Measurements from ENCODE around the gene AP3S2.

AP3S2 gene

DNA sequence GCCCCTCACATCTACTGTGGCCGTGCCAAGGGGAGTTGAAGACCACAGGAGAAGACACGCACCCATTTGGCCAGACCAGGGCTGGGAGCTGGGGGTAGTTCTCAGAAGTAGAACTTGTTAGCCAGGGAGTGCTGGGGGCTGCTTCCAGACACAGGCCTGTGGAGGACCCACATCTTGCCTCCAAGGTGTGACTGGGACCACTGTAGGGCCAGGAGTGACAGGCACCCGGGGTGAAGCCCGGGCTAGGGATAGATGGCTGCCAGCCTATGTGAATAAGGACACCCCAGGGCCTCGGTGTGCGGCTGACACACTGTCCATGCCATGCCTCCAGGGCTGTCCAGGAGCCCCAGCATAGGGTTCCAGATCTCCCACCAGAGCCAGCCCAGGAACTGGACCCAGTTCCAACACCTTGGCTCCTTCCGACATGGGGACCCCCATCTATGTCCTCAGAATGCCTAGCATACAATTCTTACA is 80.9 kb downstream of the AP3S2 start:
- no peak for DNase-seq

DNA sequence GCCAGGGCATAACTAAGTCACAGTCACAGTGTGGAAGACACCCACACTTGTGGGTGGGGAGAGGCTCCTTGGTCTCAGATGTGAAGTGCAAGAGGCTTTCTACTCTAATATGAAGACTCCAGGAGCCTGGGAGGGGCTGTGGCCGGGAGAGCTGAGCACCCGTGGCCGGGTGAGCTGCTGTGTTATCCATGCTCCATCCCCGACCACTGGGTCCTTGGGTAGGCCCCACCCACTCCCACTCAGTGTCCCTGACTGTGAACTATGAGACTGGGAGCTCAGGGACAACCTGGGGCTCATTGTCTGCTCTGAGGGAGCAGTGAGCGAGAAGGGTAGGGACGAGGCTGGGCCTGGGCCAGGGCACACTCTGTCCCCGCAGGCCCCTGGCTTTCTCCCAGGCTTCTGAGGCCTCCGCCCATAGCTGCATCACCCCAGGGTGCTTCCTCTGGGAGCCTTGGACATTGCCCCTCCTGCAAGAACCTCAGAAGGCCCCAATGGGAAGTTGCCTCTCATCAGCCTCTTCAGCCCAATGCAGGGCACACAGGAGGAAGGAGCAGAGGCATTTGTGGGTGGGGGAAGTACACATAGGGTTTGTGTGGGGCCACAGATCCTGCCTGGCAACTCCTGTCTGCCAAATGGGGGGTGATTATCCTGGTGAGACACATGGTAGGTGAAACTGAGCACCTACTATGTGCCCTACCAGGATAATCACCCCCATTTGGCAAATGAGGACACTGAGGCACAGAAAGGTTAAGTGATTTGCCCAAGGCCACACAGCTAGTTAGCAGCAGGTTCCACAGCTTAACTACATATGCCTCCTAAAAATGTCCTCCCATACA is 81.6 kb downstream of the AP3S2 start:
- DNase-seq, result no peak

DNA sequence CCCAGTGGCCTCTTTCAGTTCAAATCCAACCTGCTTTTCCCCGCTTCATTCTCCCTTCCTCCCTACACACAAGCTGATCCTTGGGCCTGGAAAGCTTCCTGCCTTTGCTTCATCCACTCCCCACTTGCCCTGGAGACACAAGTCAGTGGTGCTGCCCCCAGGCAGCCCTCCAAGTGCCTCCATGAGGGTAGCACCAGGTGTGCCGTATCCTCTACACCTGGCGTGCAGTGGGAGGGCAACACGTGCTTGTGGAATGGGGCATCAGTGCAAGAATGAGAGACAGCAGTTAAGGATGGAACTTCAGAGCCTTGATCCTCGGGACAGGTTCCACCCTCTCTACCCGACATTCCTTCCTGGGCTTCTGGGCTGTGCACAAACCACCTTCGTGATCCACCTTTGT is 83.0 kb downstream of the AP3S2 start:
- DNase-seq, result no peak

- no peak for DNase-seq
These were observed 84.0 kb downstream of the AP3S2 start for GRCh38 chr15:89809787-89810148.

DNA sequence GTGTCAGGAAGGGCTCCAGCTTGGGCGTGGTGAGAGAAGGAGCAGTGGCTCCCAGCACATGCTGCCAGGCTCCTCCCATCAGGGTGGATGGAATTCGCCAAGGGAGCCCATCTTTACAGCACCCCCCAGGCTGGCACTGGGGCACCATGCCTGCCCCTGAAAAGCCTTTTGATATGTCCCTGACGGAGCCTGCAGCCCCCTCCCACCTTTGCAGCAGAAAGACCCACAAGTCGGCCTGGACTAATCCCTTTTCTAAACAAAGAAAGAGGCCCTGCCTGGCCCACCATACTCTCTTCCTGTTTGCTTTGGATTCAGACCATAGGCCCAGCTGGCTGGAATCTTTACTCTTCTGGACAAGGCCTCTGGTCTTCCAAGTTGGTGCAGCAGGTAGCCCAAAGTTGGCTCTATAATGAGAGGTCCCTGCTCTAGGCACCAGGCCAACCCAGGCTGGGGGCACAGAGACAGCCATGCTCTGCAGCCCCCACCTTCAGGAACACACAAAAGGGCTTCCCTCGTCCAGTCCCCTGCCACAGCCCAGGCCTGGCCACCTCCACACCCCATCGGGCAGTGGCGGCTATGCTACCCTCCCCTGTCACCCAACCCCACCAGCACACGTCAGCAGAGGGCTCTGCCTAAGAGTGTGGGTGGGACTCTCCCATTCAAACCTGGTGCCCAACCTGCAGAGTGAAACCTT is 84.6 kb downstream of the AP3S2 start:
- no peak for DNase-seq

- DNase-seq, result no peak
These were observed 85.5 kb downstream of the AP3S2 start for GRCh38 chr15:89808160-89808870.

- DNase-seq, result no peak
These were observed 86.1 kb downstream of the AP3S2 start for GRCh38 chr15:89807689-89808088.

DNA sequence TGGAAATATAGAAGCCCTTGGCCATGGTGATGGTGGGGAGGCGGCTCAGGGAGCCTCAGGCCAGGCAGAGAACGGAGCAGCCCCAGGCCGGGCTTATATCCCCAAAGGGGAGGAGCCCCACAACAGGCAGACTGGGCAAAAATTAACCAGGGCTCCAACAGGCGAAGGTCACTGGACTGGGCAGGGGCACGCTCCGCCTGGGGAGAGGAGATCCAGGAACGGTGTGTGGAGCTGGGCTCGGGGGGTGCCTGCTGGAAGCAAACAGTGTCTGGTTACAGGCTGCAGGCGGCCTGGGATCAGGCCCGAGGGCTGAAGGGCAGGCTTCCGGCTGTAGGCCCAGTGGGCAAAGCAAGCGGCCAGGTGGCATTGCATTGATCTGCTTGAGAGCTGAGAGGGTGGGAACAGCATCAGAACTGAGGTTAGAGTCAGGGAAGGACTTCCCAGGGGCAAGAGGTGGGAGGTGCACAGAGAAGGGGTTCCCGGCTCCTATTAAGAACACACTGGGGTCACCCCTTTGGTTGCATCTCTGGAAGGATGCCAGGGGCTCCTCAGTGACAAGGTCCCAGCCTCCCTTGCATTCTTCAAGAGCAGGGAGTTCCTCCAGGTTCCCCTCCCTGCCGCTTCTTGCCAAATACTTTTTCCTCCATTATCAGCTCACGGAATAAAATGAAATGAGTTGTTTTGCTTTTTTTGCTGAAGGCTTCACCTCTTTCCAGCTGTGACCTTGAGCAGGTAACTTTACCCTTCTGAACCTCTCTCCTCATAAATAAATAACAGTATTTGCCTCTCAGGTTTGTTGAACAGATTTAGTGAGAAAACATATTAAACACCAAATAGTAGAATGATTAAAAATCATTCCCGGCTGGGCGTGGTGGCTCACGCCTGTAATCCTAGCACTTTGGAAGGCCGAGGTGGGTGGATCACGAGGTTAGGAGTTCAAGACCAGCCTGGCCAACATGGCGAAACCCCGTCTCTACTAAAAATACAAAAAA is 86.9 kb downstream of the AP3S2 start:
- no peak for DNase-seq

GRCh38 chr15:89806210-89806558 is 87.6 kb downstream of the AP3S2 start:
- no peak for DNase-seq

- no peak for DNase-seq
These were observed 88.3 kb downstream of the AP3S2 start for GRCh38 chr15:89805241-89806209.

GRCh38 chr15:89803941-89804800 is 89.6 kb downstream of the AP3S2 start:
- DNase-seq, result no peak

- no peak for DNase-seq
These were observed 90.6 kb downstream of the AP3S2 start for GRCh38 chr15:89802986-89803824.

DNA sequence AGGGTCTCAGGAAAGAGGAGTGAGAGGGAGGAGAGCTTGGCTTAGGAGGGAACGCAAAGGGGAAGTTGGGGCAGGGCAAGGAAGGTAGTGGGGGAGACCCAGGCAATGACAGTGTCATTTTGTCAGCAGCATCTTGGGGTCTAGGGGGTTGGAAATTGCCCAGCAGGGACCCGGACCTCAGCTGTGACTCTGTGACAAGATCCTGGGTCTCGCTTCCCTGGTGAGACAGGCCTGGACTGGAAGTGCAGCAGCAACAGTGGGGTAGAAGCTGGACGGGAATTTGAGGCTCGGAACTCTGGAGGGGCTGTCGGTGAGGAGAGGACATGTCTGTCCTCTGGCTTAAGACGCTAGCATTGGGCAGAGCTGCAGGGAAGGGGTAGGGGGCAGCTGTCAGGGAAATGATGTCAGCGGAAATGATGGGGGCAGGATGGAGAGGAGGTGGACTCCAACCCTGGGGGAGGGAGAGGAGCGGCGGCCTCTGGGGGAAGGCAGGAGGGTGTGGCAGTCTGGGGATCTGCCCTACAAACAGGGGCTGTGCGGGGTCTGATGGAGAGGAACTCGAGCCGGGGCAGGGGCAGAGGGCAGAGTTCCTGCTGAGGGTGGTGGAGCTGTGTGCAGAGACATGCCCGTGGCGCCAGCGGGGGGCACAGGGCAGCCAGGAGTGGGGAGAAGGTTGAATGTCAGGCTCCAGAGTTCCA is 91.4 kb downstream of the AP3S2 start:
- DNase-seq, result no peak

- no peak for DNase-seq
These were observed 92.2 kb downstream of the AP3S2 start for GRCh38 chr15:89801471-89802195.

DNA sequence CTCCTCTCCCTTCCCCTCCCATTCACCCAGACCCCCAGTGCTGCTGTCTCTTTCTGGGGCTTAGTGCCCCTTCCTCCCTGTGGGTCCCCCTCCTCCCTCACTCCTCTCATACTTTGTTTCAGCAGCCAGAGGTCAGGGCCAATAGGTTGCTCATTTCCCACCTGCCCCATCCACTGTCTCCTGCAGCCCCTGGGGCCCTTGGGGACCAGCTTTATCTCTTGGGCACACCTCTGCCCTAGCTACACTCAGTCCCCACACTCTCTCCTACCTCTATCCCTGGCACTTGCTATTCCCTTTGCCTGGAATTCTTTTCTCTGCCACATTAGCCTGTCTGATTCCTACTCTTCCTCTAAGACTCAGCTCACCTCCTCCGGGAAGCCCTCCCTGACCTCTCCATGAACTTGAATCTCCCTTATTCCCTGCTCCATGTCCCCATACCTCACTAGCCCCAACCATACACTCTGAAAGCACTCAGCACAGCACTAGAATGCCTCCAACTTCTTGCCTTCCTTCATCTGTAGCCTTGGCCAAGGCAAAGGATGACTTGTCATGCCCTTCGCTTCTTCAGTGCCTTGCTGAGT is 93.8 kb downstream of the AP3S2 start:
- no peak for DNase-seq

DNA sequence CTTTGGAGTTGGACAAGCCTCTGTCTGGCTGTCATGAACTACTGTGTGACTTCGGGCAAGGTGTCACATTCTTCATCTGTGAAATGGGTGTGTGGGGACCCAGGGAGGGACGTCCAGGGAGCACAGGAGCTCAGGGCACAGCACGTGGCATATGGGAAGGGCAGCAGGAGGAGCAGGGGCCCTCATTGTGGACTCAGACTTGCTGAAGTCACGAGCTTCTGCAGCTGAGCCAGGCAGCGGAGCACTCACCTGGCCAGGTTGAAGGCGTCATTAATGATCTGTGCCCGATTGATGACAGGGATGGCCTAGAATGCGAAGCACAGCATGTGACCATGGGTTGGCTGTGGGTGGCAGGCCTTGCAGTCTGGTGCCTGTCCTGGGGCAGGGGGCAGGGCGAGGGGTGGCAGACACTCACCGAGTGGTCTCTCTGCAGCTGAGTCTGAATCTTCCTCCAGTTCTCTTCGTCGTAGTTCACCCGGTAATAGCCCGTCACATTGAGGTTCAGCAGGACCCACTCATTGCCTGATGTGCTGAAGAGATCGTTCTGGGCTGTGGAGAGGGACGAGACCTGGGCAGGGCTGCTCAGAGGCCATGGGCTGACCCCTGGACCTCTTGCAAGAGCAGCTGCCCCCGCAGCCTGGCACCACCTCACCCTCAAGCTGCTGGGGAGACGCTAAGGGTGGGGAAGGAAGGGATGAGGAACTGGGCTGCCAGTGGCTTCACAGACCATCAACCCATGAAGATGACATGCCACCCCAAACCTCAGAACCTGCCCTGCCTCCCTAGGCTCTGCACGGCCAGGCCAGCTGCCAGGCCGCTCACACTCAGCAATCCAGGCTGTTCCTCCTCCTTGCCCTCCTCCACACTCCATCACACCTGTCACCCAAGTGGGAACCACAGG is 94.5 kb downstream of the AP3S2 start:
- DNase-seq, result no peak
